ENCODE results near the gene ARID1B.

Gene ARID1B

DNA sequence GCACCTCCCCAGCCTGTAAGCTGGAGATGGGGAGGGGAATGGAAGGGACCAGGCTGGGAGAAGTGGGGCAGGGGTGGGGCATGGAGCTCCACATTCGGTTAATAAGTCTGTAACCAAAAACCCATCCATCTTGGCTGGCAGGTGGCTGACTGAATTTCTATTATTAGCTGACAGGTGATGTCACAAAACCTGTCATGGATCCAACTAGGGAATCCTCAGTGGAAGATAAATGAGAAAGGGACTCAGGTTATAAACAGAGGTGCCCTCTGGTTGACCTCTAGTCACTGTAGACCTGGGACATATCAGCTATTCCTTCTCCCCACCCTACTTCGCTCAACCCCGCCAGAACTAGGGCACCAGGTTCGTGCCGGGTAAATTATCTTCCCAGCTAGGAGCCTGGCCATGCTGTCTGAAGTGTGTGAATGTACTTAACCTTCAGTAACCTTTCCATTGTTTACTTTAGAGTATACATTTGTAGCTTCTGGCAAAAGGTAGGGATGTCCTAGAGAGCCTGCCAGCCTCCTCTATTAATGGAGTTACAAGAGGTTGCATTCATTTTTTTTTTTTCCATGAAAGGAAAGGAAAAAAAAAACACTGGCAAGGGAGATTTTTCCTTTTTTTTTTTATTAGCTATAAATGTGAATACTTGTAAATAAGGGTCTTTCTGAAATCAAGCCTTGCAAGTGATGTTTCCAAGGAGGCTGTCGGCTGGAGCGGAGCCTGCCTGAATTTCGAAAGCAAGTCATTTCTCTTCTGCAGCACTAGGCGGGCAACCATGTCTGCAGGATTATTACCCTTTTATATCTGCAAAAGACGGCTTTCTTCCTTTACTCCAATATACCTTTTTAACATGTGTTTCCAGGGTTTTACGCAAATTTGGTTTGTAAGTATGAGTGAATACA lies 410.3 kb downstream of the ARID1B start:
- DNase-seq (ENCODE audit: low read depth) = no peak

DNA sequence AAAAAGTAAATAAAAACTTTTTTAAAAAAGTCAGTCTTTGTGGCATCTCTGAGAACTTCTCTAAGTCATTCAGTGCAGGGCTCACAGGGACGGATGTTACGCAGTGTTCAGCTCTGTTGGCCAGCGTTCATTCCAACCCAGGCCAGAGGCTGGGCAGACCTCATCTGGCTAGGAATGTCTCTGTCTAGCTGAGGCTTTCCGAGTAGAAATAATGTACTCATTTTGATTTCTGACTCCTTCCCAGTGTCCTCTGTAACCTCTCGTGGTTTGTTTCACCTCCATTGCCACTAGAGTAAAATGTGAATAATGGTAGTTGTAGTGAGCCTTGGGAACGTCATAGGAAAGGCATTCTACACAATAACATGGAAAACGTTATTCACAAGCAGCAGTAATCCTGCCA lies 411.0 kb downstream of the ARID1B start:
- no peak for DNase-seq (ENCODE audit: low read depth)

DNA sequence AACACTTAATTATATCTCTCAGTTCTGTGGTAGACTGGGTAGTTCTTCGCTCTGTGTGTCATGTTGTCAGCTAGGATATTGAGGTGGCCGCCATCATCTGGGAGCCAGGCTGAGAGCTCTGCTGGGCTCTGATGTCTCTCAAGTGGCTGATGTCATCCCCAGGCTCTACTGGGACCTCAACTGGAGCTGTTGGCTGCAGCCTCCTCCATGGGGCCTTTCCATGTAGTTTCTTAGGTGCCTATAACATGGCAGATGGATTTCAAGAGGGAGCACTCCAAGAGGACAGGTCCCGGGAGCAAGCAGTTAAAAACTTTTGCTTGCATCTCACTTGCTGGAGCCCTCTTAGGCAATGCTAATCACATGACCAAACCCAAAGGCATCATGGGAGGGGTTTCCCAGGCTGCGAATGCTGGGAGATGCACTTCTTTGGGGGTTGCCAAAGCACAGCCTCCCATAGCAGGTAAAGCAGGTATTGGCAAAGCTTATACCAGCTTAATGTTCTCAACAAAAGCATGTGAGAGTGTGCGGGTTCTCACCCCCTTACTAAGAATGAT lies 416.3 kb downstream of the ARID1B start:
- no peak for DNase-seq (ENCODE audit: low read depth)

DNA sequence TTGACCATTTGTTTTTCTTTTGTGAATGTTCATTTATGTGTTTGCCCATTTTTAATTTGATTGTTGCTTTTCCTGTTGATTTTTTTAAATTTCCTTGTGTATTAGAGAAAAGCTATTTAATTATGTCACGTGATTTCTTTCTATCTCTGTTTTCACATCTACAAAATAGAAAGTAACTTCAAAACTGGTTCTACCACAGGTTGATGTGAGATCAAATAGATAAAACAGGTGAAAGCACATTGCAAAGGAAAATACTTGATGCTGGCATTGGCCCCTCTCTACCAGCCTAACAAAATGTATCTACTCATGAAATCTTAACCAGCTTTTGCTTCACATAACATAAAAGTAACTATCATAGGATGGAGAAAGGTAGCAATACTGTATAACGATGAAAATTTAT lies 416.9 kb downstream of the ARID1B start:
- DNase-seq (ENCODE audit: low read depth) = no peak

DNA sequence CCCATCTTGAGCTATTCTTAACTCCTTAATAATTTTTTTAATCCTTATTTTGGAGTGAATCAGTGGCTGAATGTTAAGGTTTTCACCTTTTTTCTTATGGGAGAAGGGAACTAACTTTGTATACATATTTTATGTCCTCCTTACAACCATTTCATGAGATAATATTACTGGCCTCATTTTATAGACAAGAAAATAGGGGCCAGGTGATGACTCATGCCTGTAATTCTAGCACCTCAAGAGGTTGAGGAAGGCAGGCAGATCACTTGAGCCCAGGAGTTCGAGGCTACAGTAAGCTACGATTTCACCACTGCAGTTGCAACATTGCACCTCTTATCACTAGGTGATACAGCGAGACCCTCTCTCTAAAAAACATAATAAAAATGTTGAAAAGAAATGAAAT lies 417.5 kb downstream of the ARID1B start:
- no peak for DNase-seq (ENCODE audit: low read depth)

DNA sequence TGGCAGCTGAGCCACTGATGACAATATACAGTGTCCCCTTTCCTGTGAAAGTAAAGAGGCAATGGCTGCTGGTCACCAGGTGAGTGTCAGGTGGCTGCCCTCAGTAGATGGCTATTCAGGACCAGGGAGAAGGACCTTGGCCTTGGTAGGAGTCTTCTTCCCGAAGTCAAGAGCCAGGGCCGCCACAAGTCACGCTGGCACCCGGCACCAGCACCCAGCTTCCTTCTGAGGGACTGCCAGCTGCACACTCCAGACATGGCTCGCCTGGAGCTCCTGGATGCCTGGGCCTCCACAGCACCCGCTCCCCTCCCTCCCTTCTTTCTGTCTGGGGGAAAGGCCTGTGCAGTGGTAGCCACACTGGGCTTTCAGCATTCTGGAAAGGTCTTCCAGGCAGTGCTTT lies 419.2 kb downstream of the ARID1B start:
- DNase-seq (ENCODE audit: low read depth) = no peak

DNA sequence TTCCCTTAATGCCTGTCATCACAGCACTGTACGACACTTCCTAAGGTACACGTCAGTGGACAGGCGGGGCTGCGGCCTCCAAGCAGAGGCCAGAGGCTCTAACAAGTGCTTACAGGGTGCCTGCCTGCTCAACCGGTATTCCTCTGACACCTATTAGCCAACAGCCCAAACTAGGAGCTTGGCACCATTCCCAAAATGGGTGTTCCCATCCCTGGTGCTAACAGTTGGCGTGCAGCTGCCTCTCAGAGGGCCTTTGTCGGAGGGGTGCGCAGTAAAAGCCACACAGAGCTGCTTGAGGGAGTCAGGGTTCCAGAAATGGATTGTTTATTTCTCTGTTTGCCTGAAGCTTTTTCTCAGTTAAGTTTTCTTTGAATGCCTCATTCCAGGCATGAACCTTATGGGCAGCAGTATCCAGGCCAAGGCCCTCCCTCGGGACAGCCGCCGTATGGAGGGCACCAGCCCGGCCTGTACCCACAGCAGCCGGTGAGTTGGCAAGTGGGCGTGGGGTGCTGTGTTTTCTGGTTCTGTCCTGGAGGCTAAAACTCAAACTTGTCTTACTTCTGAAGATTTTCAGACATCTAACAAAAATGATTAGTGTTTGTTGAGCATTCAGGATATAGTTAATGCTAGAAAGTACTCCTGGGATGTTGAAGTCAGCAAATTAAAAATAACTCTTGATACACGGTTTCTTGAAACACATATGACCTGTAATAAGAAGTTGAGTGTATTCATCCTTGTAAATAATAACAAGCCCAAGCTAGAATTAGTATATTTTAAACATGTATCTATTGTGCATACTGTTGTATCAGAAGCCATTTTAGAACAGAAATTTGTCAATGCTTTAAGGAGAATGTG lies 421.5 kb downstream of the ARID1B start:
- DNase-seq (ENCODE audit: low read depth) = no peak

DNA sequence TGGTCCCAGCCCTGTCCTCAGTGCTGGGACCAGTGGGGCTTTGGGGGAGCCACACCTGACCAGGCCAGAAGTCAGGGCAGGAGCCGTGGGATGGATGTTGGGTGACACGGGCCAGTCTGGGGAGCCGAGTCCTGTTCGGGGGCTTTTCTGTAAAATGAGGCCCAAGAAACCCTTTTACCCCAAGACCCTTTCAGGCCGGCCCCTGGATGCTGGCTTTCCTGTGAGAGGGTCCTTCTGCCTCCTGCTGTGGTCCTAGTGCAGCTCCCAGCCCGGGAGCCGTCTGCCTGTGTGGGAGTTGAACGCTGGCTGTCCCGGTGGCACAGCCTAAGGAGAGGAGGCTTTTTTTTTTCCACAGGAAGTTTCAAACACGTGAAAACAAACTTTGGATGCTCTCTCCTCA lies 422.9 kb downstream of the ARID1B start:
- DNase-seq (ENCODE audit: low read depth) = no peak

DNA sequence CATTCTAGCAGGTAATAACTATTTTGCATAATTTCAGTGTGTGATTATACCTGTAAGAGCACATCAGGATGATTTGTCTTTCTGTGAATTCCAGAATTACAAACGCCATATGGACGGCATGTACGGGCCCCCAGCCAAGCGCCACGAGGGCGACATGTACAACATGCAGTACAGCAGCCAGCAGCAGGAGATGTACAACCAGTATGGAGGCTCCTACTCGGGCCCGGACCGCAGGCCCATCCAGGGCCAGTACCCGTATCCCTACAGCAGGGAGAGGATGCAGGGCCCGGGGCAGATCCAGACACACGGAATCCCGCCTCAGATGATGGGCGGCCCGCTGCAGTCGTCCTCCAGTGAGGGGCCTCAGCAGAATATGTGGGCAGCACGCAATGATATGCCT lies 423.4 kb downstream of the ARID1B start:
- no peak for DNase-seq (ENCODE audit: low read depth)

DNA sequence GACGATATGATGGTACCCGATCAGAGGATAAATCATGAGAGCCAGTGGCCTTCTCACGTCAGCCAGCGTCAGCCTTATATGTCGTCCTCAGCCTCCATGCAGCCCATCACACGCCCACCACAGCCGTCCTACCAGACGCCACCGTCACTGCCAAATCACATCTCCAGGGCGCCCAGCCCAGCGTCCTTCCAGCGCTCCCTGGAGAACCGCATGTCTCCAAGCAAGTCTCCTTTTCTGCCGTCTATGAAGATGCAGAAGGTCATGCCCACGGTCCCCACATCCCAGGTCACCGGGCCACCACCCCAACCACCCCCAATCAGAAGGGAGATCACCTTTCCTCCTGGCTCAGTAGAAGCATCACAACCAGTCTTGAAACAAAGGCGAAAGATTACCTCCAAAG lies 423.9 kb downstream of the ARID1B start:
- no peak for DNase-seq (ENCODE audit: low read depth)

DNA sequence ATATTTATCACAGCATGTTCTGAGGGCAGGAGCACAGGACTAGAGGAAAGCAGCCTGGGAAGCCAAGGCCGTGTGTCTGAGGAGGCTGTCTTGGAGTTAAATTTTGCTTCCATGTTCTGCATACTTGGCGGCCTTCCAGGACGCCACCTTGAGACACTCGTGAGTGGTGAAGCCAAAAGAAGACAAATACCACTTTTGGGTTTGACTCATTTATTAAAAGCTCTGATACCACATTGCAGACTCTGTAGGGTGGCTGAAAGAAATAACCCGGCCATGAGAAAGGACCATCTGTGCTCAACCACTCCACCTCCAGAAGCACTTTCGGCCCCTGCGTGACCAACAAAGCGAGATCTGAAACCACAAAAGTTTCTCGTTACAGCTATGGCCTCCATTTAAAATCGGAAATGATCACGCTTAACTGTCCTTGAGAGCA lies 426.1 kb downstream of the ARID1B start:
- no peak for DNase-seq (ENCODE audit: low read depth)

DNA sequence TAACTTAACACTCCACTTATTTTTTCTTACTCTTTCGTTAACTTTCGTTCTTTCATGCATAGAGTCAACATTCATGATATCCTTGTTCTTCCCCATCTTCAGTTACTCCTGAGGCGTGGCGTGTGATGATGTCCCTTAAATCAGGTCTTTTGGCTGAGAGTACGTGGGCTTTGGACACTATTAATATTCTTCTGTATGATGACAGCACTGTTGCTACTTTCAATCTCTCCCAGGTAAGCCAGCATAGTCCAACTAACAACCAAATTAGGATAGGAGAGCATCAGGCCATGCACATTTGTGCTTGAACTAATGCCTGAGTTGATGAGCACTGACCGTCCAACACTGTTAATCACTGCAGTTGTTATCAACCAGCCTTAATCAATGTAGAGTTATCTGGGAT lies 426.6 kb downstream of the ARID1B start:
- DNase-seq (ENCODE audit: low read depth) = no peak

DNA sequence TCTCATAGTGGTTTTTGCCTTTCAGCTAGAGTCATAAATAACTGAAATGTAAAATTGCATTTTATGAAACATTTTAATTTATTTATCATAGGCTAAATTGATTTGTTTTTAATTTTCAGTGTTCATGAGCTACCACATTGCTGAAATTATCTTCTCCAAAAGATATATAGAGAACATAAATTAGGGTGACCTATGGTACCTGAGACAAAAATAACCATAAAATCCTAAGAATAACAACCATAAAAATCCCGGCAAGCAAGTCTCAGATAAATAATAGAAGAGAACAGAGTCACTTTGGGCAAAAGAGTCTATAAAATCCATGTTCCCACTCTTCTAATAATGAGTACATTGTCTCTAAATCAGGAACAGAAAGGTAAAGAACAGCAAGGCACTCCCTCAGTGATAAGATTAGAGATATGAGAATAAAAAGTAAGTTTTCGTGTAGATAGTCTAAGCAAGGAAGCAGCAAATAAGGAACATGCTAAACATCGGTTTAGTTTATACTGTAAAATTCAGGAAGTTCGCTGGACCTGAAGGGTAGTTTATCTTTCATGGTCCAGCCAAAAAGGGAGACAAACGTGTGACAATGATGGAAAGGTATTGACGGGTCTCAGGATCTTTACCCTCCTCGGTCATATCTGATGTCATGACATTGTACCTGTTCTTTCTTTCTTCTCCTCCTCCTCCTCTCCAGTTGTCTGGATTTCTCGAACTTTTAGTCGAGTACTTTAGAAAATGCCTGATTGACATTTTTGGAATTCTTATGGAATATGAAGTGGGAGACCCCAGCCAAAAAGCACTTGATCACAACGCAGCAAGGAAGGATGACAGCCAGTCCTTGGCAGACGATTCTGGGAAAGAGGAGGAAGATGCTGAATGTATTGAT lies 428.5 kb downstream of the ARID1B start:
- DNase-seq (ENCODE audit: low read depth) = no peak

DNA sequence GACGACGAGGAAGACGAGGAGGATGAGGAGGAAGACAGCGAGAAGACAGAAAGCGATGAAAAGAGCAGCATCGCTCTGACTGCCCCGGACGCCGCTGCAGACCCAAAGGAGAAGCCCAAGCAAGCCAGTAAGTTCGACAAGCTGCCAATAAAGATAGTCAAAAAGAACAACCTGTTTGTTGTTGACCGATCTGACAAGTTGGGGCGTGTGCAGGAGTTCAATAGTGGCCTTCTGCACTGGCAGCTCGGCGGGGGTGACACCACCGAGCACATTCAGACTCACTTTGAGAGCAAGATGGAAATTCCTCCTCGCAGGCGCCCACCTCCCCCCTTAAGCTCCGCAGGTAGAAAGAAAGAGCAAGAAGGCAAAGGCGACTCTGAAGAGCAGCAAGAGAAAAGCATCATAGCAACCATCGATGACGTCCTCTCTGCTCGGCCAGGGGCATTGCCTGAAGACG lies 429.2 kb downstream of the ARID1B start:
- DNase-seq (ENCODE audit: low read depth) = no peak

DNA sequence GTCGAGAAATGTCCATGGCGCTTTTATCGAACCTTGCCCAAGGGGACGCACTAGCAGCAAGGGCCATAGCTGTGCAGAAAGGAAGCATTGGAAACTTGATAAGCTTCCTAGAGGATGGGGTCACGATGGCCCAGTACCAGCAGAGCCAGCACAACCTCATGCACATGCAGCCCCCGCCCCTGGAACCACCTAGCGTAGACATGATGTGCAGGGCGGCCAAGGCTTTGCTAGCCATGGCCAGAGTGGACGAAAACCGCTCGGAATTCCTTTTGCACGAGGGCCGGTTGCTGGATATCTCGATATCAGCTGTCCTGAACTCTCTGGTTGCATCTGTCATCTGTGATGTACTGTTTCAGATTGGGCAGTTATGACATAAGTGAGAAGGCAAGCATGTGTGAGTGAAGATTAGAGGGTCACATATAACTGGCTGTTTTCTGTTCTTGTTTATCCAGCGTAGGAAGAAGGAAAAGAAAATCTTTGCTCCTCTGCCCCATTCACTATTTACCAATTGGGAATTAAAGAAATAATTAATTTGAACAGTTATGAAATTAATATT lies 430.4 kb downstream of the ARID1B start:
- no peak for DNase-seq (ENCODE audit: low read depth)

DNA sequence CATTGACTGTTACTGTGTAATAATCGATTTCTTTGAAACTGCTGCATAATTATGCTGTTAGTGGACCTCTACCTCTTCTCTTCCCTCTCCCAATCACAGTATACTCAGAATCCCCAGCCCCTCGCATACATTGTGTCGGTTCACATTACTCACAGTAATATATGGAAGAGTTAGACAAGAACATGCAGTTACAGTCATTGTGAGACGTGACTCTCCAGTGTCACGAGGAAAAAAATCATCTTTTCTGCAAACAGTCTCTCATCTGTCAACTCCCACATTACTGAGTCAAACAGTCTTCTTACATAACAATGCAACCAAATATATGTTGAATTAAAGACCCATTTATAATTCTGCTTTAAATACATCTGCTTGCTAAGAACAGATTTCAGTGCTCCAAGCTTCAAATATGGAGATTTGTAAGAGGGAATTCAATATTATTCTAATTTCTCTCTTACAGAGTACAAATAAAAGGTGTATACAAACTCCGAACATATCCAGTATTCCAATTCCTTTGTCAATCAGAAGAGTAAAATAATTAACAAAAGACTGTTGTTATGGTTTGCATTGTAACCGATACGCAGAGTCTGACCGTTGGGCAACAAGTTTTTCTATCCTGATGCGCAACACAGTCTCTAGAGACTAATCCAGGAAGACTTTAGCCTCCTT lies 432.8 kb downstream of the ARID1B start:
- no peak for DNase-seq (ENCODE audit: low read depth)

DNA sequence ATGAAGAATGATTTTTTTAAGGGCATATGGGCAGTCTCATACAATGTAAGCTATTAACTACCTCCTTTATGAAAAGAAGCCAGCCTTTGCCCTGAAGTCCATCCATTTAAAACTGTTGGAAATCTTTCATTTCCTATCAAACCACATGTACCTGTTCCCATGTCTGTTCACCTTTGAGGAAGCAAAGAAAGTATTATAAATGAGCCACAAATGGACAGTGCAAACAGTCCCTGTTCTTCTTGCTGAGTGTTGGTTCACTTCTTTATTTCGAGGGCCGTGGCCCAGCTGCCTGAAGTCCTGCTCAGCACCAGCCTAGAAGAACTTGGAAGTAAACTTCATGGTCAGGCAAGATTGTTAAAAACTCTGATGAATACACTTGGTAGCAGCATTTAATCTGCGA lies 433.8 kb downstream of the ARID1B start:
- DNase-seq (ENCODE audit: low read depth) = no peak

DNA sequence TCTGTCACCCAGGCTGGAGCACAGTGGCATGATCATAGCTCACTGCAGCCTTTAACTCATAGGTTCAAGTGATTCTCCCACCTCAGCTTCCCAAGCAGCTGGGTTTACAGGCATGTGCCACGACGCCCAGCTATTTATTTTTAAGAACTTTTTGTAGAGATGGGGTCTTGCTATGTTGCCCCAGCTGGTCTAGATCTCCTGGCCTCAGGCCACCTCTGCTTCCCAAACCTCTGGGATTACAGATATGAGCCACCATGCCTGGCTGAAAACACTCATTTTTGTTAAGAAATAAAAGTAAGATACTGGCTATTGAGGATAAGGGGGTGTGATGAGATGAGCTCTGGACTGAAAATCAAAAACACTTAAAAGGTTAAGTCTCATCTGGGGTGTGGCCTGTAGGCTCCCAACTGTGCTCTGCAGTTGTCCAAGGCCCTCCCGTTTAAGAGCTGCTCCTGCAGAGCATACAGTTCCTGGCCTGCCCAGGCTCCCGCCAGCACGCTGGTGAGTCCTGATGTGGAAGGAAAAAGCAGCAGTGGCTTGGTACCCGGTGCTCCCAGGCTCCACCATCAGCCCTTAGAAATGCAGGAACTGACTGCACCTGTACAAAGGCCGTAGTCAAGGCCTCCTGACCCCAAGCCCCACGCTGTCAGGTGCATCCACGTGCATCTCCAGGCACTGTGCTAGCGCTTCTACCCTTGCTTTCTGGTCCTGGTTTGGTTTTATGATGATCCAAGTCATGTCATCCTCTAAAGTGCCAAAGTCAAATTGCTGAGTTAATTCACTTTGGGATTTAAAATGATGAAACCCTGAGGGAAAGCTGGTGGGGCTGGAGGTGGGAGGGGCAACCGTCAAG lies 434.7 kb downstream of the ARID1B start:
- no peak for DNase-seq (ENCODE audit: low read depth)

DNA sequence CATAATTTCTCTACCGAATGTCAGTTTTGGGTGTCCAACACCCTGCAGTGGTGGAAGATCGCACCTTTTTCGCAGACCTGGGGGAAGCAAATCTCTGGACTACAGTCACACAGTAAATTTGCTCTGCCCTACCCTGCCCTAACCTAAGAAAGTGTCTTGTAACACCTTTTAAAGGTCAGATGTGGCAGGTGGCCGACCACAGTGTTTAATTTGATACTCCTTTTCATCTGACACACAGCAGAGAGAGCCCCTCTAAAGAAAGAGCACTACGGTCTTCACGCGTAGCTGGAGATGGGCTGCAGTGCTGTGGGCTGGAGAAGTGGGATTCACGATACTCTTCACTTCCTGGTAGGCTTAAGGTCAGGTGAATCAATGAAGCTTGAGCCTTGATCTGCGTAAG lies 436.2 kb downstream of the ARID1B start:
- no peak for DNase-seq (ENCODE audit: low read depth)
